ENCODE results near the gene WDFY3. TPM values are rescaled to one million over a fixed set of nuclear protein-coding genes. Genes with fewer than 3 reads are reported as not detected.

WDFY3 gene
- total and polyA plus RNA-seq, 12 donors, result 9.5 to 284 (median 85.0) TPM

- H3K9me3 ChIP-seq (replicated peaks in 1 of 3), result no peaks in the 10 kb centered on the region
- WGBS, 4 donors, result 1 to 2% (median 1%) methylated on average over 11 to 97 of the region's 98 CpGs
- peak overlapping the region in 4 of 5 donors; percentile 82 to 93 (median 90) for H3K27ac ChIP-seq
- peak overlapping the region; percentile 41 to 93 (median 73) for H3K4me3 ChIP-seq
- no peaks in the 10 kb centered on the region for H3K36me3 ChIP-seq (replicated peaks in 1 of 2)
- intact Hi-C loops (cut with DNase I), result loop anchor here (5.0 to 10.0 kb wide), 2 partner anchors 91 to 218 kb away; no protein-coding TSS in a partner anchor
- H3K27me3 ChIP-seq, result no peaks in the 10 kb centered on the region
- DNase-seq, result peak in 6 of 7 donors; percentile 27 to 73 (median 48)
- H3K4me1 ChIP-seq (replicated peaks in 1 of 2), result peaks cover 0 to 35% of the 10 kb centered on the region in 2 donors
- no peak for TF ChIP-seq POLR2A (IDR thresholded peaks at IDR 0.05)
- peak in 1 of 6 experiments; percentile 26 for TF ChIP-seq CTCF (IDR thresholded peaks at IDR 0.05)
Observed at GRCh38 chr4:84965553-84966381, 723 bp downstream of the WDFY3 start.

DNA sequence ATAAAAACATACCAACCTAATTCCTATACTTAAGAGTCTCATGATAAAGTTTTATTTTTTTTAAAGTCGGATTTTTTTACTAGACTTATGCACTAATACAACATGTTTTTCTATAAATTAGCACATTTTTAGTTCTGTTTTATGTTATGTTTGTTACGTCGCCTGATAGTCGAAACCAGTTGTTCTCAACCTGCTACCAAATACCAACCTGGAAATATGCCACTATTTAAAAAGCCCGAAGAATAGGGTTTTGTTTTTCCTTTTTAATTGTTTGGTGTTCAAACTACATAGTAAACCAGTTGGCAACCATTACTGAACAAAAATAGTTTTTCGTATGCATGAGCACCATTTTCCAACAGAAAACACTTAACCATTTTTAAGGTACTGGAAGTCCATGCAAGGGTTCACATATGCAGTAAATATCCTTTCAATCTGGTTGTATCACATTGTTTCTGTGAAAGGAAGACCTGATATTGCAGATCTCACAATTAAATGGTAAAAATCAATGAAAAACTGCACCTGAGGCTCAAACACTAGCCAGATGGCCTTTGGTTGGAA, 1.4 kb downstream of the WDFY3 start:
- peak overlapping the region; percentile 41 to 93 (median 73) for H3K4me3 ChIP-seq
- TF ChIP-seq CTCF (IDR thresholded peaks at IDR 0.05) (no peak), POLR2A (IDR thresholded peaks at IDR 0.05) (no peak)
- intact Hi-C loops (cut with DNase I), result loop anchor here (5.0 to 10.0 kb wide), 2 partner anchors 90 to 218 kb away; no protein-coding TSS in a partner anchor
- no peaks in the 10 kb centered on the region for H3K36me3 ChIP-seq (replicated peaks in 1 of 2)
- no peaks in the 10 kb centered on the region for H3K9me3 ChIP-seq (replicated peaks in 1 of 3)
- 50 to 65% (median 53%) methylated on average over 6 of the region's 6 CpGs for WGBS, 4 donors
- peak overlapping the region in 4 of 5 donors; percentile 82 to 93 (median 90) for H3K27ac ChIP-seq
- H3K27me3 ChIP-seq, result no peaks in the 10 kb centered on the region
- no peak for DNase-seq
- H3K4me1 ChIP-seq (replicated peaks in 1 of 2), result peaks cover 0 to 35% of the 10 kb centered on the region in 2 donors

GRCh38 chr4:84962102-84962501, 4.4 kb downstream of the WDFY3 start:
- TF ChIP-seq POLR2A (IDR thresholded peaks at IDR 0.05) (no peak), CTCF (IDR thresholded peaks at IDR 0.05) (no peak)
- 86 to 91% (median 88%) methylated on average over 5 of the region's 5 CpGs for WGBS, 4 donors
- H3K36me3 ChIP-seq (replicated peaks in 1 of 2), result no peaks in the 10 kb centered on the region
- DNase-seq, result no peak
- intact Hi-C loops (cut with DNase I), result loop anchor here in 1 of 2 donors (10.0 kb wide), 1 partner anchor 87 kb away; no protein-coding TSS in a partner anchor
- H3K4me3 ChIP-seq, result no peak overlapping the region
- H3K9me3 ChIP-seq (replicated peaks in 1 of 3), result no peaks in the 10 kb centered on the region
- no peaks in the 10 kb centered on the region for H3K27me3 ChIP-seq
- peaks cover 0 to 52% of the 10 kb centered on the region in 2 donors for H3K4me1 ChIP-seq (replicated peaks in 1 of 2)
- H3K27ac ChIP-seq, result no peak overlapping the region

DNA sequence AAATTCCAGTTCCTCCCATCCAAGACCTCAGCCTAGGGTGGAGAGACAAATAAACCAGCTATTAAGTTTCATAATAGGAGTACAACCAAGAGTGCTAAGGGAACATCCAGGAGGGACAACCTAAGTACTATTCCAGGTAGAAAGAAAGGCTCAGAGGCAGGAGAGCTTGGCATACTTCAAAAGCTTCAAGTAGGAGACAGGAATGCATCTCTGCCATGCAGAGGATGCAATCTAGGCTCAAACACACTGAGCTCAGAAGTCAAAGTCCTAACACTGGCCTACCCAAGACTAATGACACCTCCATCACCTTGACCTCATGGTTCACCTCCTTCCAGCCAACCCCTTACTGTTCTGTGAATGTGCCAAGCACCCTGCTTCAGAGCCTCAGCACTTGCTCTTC, 8.1 kb downstream of the WDFY3 start:
- Histone ChIP-seq H3K4me1 (replicated peaks in 1 of 2) (peaks cover 6 to 70% of the 10 kb centered on the region in 2 donors), H3K4me3 (no peak overlapping the region), H3K27me3 (no peaks in the 10 kb centered on the region), H3K36me3 (replicated peaks in 1 of 2) (no peaks in the 10 kb centered on the region), H3K9me3 (replicated peaks in 1 of 3) (no peaks in the 10 kb centered on the region), H3K27ac (no peak overlapping the region)
- intact Hi-C loops (cut with DNase I), result no loop called here
- TF ChIP-seq POLR2A (IDR thresholded peaks at IDR 0.05) (no peak), CTCF (IDR thresholded peaks at IDR 0.05) (no peak)
- no peak for DNase-seq
